G401 (cell line): ENCODE results near the gene TAOK1. TPM values are rescaled to one million over a fixed set of nuclear protein-coding genes. Genes with fewer than 3 reads are reported as not detected.

ENCODE experiments used
- DNase-seq: peaks from one replicate; pipeline ENCODE4 v3.0.0-alpha.2; 2015; ENCODE audit warnings: low spot score
- in situ Hi-C: cut with HindIII; loops from 2 replicates; pipeline ENCODE4 v1.10.0; 2016; ENCODE audit warnings: low sequenced_read_pairs, mixed read lengths
- total RNA-seq: library from RNA; depleted of rRNA; stranded (reverse); fragments of >200 nt; shearing (Covaris generic); gene quantifications from 2 replicates; pipeline ENCODE4 v1.2.3, GENCODE V29; 2014; rRNA removed

TAOK1 gene
- total RNA-seq, 1 experiment from 2014 or later, result 31.1 TPM

DNA sequence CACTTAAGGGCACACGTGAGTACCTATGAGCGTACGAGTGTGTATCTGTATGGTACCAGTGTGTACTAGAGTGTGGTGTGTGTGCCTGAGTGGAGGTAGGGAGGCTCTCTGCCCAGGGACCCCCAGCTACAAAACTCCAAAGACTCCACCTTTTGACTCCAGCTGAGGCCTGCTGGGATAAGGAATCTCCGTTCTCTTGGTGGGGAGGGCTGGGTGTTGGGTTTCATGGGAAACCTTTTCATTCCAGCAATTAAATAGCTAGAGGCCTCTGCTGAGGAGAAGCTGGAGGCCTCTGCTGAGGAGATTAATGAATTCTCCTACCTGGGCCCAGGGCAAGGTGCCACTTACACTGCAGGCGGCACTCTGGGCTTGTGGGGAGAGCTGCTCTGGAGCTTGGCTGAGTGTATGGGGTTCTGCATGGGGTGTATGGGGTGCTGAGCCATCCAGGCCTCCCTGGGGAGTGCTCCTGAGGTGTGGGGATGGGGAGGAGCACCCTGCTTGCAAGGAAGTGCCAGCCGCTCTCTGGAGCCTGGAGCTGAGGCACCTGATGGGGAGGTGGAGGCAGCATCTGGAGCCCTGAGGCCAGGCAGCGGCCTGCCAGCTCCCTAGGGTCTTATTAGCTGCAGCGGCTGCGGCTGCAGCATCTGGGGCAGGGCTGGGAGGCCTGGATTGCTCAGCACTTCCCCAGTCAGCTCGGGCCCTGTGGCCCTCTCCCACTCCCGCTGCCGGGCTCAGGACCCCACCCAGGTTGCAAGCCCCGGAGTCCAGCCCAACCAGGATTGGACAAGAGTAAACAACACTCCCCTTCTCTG is 207.4 kb downstream of the TAOK1 start:
- no peak for DNase-seq
- in situ Hi-C loops, result no loop called here

Other genes with a start within 250 kb of the TAOK1 start
- 26.0 and 42.1 TPM in 2 replicates for gene MYO18A, start 210.0 kb upstream of the TAOK1 start, total RNA-seq
- 0.43 TPM in 1 of 2 replicates, not detected in the other for gene CRYBA1, start 143.5 kb upstream of the TAOK1 start, total RNA-seq
- 22.3 and 30.8 TPM in 2 replicates for gene NUFIP2, start 96.2 kb upstream of the TAOK1 start, total RNA-seq
- gene ABHD15, start 176.7 kb downstream of the TAOK1 start, total RNA-seq, result 5.2 and 11.1 TPM in 2 replicates
- gene TP53I13, start 178.3 kb downstream of the TAOK1 start, total RNA-seq, result 72.2 and 119 TPM in 2 replicates
- gene GIT1, start 199.3 kb downstream of the TAOK1 start, total RNA-seq, result 42.2 and 45.9 TPM in 2 replicates
- gene ANKRD13B, start 202.8 kb downstream of the TAOK1 start, total RNA-seq, result 17.5 and 29.6 TPM in 2 replicates
- gene CORO6, start 232.5 kb downstream of the TAOK1 start, total RNA-seq, result 3.6 and 9.7 TPM in 2 replicates